ENCODE measurements around the gene CNN2.

- TF ChIP-seq, protein P1, sequence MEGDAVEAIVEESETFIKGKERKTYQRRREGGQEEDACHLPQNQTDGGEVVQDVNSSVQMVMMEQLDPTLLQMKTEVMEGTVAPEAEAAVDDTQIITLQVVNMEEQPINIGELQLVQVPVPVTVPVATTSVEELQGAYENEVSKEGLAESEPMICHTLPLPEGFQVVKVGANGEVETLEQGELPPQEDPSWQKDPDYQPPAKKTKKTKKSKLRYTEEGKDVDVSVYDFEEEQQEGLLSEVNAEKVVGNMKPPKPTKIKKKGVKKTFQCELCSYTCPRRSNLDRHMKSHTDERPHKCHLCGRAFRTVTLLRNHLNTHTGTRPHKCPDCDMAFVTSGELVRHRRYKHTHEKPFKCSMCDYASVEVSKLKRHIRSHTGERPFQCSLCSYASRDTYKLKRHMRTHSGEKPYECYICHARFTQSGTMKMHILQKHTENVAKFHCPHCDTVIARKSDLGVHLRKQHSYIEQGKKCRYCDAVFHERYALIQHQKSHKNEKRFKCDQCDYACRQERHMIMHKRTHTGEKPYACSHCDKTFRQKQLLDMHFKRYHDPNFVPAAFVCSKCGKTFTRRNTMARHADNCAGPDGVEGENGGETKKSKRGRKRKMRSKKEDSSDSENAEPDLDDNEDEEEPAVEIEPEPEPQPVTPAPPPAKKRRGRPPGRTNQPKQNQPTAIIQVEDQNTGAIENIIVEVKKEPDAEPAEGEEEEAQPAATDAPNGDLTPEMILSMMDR (IDR thresholded peaks at IDR 0.05) = no peak
- no peak for TF ChIP-seq POLR2AphosphoS5 (IDR thresholded peaks at IDR 0.05; ENCODE audit: insufficient read depth in 1 of 2, low read depth in 1 of 2)
- no peak for TF ChIP-seq POLR2A (IDR thresholded peaks at IDR 0.05)
Observed at GRCh38 chr19:991932-992669, 34.3 kb upstream of the CNN2 start.

All from vagina (tissue), 2 donors.